WTC11 (cell line): ENCODE measurements around the gene THSD8. TPM values are rescaled to one million over a fixed set of nuclear protein-coding genes. Genes with fewer than 3 reads are reported as not detected.

Experiments
- ATAC-seq: fragments of 200-7000 bp; cut with Tn5 transposase; 2 replicates; pipeline ENCODE4 v1.10.0; 2021; ENCODE audit warnings: mild to moderate bottlenecking, moderate library complexity
- CTCF ChIA-PET: fragments of 300-600 bp; sonication (Branson Sonifier 250); formaldehyde crosslinking; loops from one replicate; lab custom pipeline; 2021; ENCODE audit warnings: antibody characterized with exemption; lab: Charles Lee
- POLR2A ChIA-PET: fragments of 350-600 bp; sonication (Branson Sonifier 250); formaldehyde crosslinking; loops from one replicate; lab custom pipeline; 2021; ENCODE audit warnings: antibody characterized with exemption; lab: Charles Lee
- DNase-seq: peaks from one replicate; pipeline ENCODE4 v3.0.0; 2021; ENCODE audit warnings: low spot score
- H3K27ac Mint-ChIP-seq: 2 replicates; pipeline ENCODE4 v1.8.0; 2021; ENCODE audit warnings: mixed read lengths
- H3K27me3 Mint-ChIP-seq: 2 replicates; pipeline ENCODE4 v1.8.0; 2021; ENCODE audit warnings: low read depth, mild to moderate bottlenecking, moderate library complexity, mixed read lengths
- H3K36me3 Mint-ChIP-seq: 2 replicates; pipeline ENCODE4 v1.8.0; 2021; ENCODE audit warnings: mixed read lengths
- H3K4me1 Mint-ChIP-seq: 2 replicates; pipeline ENCODE4 v1.8.0; 2022; ENCODE audit warnings: mixed read lengths
- H3K4me3 Mint-ChIP-seq: 2 replicates; pipeline ENCODE4 v1.8.0; 2021; ENCODE audit warnings: mild to moderate bottlenecking, moderate library complexity, mixed read lengths
- H3K9me3 Mint-ChIP-seq: 2 replicates; pipeline ENCODE4 v1.8.0; 2021; ENCODE audit warnings: mixed read lengths
- ATF2 ChIP-seq: sonication (generic); formaldehyde crosslinking; IDR thresholded peaks from 2 replicates; pipeline ENCODE4 v1.8.1; 2022; ENCODE audit warnings: low read depth, missing genetic modification reagents, borderline replicate concordance
- ATF3 ChIP-seq: sonication (generic); formaldehyde crosslinking; conservative IDR thresholded peaks from 2 replicates; pipeline ENCODE4 v1.8.1; 2022; ENCODE audit warnings: mild to moderate bottlenecking, missing genetic modification reagents
- ESRRA ChIP-seq: sonication (generic); formaldehyde crosslinking; IDR thresholded peaks from 2 replicates; pipeline ENCODE4 v1.8.1; 2022; ENCODE audit warnings: mild to moderate bottlenecking, missing genetic modification reagents, borderline replicate concordance
- GABPB1 ChIP-seq: sonication (generic); formaldehyde crosslinking; IDR thresholded peaks from 2 replicates; pipeline ENCODE4 v1.8.1; 2023; ENCODE audit warnings: mild to moderate bottlenecking, missing genetic modification reagents
- IRF1 ChIP-seq: sonication (generic); formaldehyde crosslinking; IDR thresholded peaks from 2 replicates; pipeline ENCODE4 v1.8.0; 2023; ENCODE audit warnings: missing genetic modification reagents
- KAT7 ChIP-seq: sonication (generic); formaldehyde crosslinking; IDR thresholded peaks from 2 replicates; pipeline ENCODE4 v1.8.1; 2023; ENCODE audit warnings: missing genetic modification reagents, mild to moderate bottlenecking, borderline replicate concordance
- MAX ChIP-seq: sonication (generic); formaldehyde crosslinking; IDR thresholded peaks from 2 replicates; pipeline ENCODE4 v1.8.0; 2022; ENCODE audit warnings: mild to moderate bottlenecking, missing genetic modification reagents
- MLX ChIP-seq: sonication (generic); formaldehyde crosslinking; IDR thresholded peaks from 2 replicates; pipeline ENCODE4 v1.8.1; 2023; ENCODE audit warnings: mild to moderate bottlenecking, missing genetic modification reagents, moderate library complexity
- PRDM15 ChIP-seq: sonication (generic); formaldehyde crosslinking; IDR thresholded peaks from 2 replicates; pipeline ENCODE4 v1.8.0; 2022; ENCODE audit warnings: missing genetic modification reagents
- PREB ChIP-seq: sonication (generic); formaldehyde crosslinking; IDR thresholded peaks from 2 replicates; pipeline ENCODE4 v1.8.1; 2022; ENCODE audit warnings: mild to moderate bottlenecking, missing genetic modification reagents, moderate library complexity, borderline replicate concordance
- SMAD4 ChIP-seq: sonication (generic); formaldehyde crosslinking; IDR thresholded peaks from 2 replicates; pipeline ENCODE4 v1.8.0; 2022; ENCODE audit warnings: mild to moderate bottlenecking, missing genetic modification reagents
- TP53 ChIP-seq: sonication (generic); formaldehyde crosslinking; IDR thresholded peaks from 2 replicates; pipeline ENCODE4 v1.8.1; 2023; ENCODE audit warnings: mild to moderate bottlenecking, missing genetic modification reagents
- ZBTB43 ChIP-seq: sonication (generic); formaldehyde crosslinking; IDR thresholded peaks from 2 replicates; pipeline ENCODE4 v1.8.1; 2023; ENCODE audit warnings: mild to moderate bottlenecking, missing genetic modification reagents
- ZNF219 ChIP-seq: sonication (generic); formaldehyde crosslinking; IDR thresholded peaks from 2 replicates; pipeline ENCODE4 v1.8.0; 2023; ENCODE audit warnings: missing genetic modification reagents, mild to moderate bottlenecking, borderline replicate concordance
- ZNF396 ChIP-seq: fragments of 250-450 bp; sonication (Bioruptor Pico); IDR thresholded peaks from 2 replicates; pipeline ENCODE4 v1.8.0; 2021; ENCODE audit warnings: mild to moderate bottlenecking, moderate library complexity, borderline replicate concordance
- ZNF423 ChIP-seq: fragments of 250-450 bp; sonication (Bioruptor Pico); IDR thresholded peaks from 2 replicates; pipeline ENCODE4 v2.1.2; 2022; ENCODE audit warnings: mild to moderate bottlenecking, moderate library complexity
- total RNA-seq: library from RNA; stranded (reverse); gene quantifications from 3 replicates; pipeline ENCODE4 v1.2.3, GENCODE V29; 2021

Gene THSD8
- total RNA-seq, 1 experiment from 2014 or later, result 30.1 TPM

- TF ChIP-seq TP53 (CRISPR knock-in tag), result no peak
- TF ChIP-seq IRF1 (CRISPR knock-in tag), result no peak
- TF ChIP-seq ZBTB43 (CRISPR knock-in tag), result no peak
- no peak for TF ChIP-seq ESRRA (CRISPR knock-in tag)
- TF ChIP-seq ZNF423 (CRISPR knock-in tag), result no peak
- no peak for TF ChIP-seq ZNF396 (CRISPR knock-in tag)
Observed at GRCh38 chr19:12757544-12758274, 44.2 kb upstream of the THSD8 start (continued).

- TF ChIP-seq ATF3 (CRISPR knock-in tag), result no peak
- no peak for TF ChIP-seq PREB (CRISPR knock-in tag)
- no peak for TF ChIP-seq ZNF219
- no peak for TF ChIP-seq GABPB1
- no peak for TF ChIP-seq KAT7 (CRISPR knock-in tag)
- no peak for TF ChIP-seq SMAD4
- no peak for TF ChIP-seq ATF2 (CRISPR knock-in tag)
- TF ChIP-seq MAX, result no peak
- CTCF ChIA-PET, result interaction anchor here (0.5 to 11.1 kb wide), 20 partner anchors 10 to 1504 kb away, joined by 3 to 341 read pairs (median 8); partner anchors contain the start of genes FBXW9, HOOK2, JUNB and PRDX2
- peaks cover 2% of the 10 kb centered on the region; the same call in 1 of the 2 replicates for H3K4me1 Mint-ChIP-seq
- POLR2A ChIA-PET, result interaction anchor here (1.4 kb wide), 1 partner anchor 37 kb away, joined by 4 read pairs; no protein-coding TSS in a partner anchor
- ATAC-seq (no peak), DNase-seq (no peak)
- no peak overlapping the region for H3K4me3 Mint-ChIP-seq
- H3K9me3 Mint-ChIP-seq, result no peaks in the 10 kb centered on the region
- H3K27ac Mint-ChIP-seq, result no peak overlapping the region
- peaks cover 19% of the 10 kb centered on the region for H3K36me3 Mint-ChIP-seq
- peaks cover 14% of the 10 kb centered on the region for H3K27me3 Mint-ChIP-seq
Observed at GRCh38 chr19:12759686-12760085, 42.2 kb upstream of the THSD8 start.

- ATAC-seq (no peak), DNase-seq (no peak)
- no peak overlapping the region for H3K27ac Mint-ChIP-seq
- CTCF ChIA-PET, result interaction anchor here (1.4 to 11.1 kb wide), 3 partner anchors 13 to 85 kb away, joined by 4 to 341 read pairs (median 97); partner anchors contain the start of genes HOOK2, JUNB, PRDX2 and THSD8
- POLR2A ChIA-PET, result no interaction called here
- H3K4me3 Mint-ChIP-seq, result no peak overlapping the region
- no peaks in the 10 kb centered on the region; the same call in 1 of the 2 replicates for H3K27me3 Mint-ChIP-seq
- peaks cover 5% of the 10 kb centered on the region; the same call in 1 of the 2 replicates for H3K4me1 Mint-ChIP-seq
- H3K9me3 Mint-ChIP-seq, result no peaks in the 10 kb centered on the region
- peaks cover 27% of the 10 kb centered on the region for H3K36me3 Mint-ChIP-seq
- TF ChIP-seq PRDM15 (CRISPR knock-in tag), result no peak
- TF ChIP-seq MLX (CRISPR knock-in tag), result no peak
Observed at GRCh38 chr19:12763100-12763499, 38.8 kb upstream of the THSD8 start.
